Nephron (organoid): ENCODE results near the gene CHMP6.
A peak's percentile ranks its signal among the peaks of the same experiment; 100 is the strongest.

Source experiments
- H3K27ac Mint-ChIP-seq, 3 experiments: 2 replicates each; pipeline ENCODE4 v1.8.0; 2020; ENCODE audit warnings: mixed read lengths in 3 of 3, mild to moderate bottlenecking in 2 of 3, moderate library complexity in 1 of 3
- H3K27me3 Mint-ChIP-seq: 2 replicates; pipeline ENCODE4 v1.8.0; 2021; ENCODE audit warnings: low read depth, mild to moderate bottlenecking, moderate library complexity, mixed read lengths
- H3K36me3 Mint-ChIP-seq: 2 replicates; pipeline ENCODE4 v1.8.0; 2020; ENCODE audit warnings: low read depth, mixed read lengths
- H3K4me1 Mint-ChIP-seq: 2 replicates; pipeline ENCODE4 v1.8.0; 2020; ENCODE audit warnings: mixed read lengths
- H3K4me3 Mint-ChIP-seq, 3 experiments: 2 replicates each; pipeline ENCODE4 v1.8.0; 2020; ENCODE audit warnings: mild to moderate bottlenecking in 3 of 3, mixed read lengths in 3 of 3, moderate library complexity in 2 of 3
- H3K9me3 Mint-ChIP-seq: 2 replicates; pipeline ENCODE4 v1.8.0; 2020; ENCODE audit warnings: mixed read lengths
- CTCF ChIP-seq, 3 experiments: fragments of 200-600 bp; sonication (generic); IDR thresholded peaks; one replicate each; pipeline ENCODE4 v1.5.0; 2021; ENCODE audit warnings: antibody characterized with exemption in 3 of 3; ENCODE audit not compliant: unreplicated experiment in 3 of 3

Gene CHMP6

GRCh38 chr17:81040791-81041337 is 49.2 kb downstream of the CHMP6 start:
- peak in 2 of 3 experiments; percentile 27 to 30 for TF ChIP-seq CTCF (IDR thresholded peaks at IDR 0.05; ENCODE audit: unreplicated experiment in 3 of 3)
- peak overlapping the region; percentile 33 to 73 (median 56) for H3K27ac Mint-ChIP-seq
- H3K9me3 Mint-ChIP-seq: no peaks in the 10 kb centered on the region
- H3K4me1 Mint-ChIP-seq: peaks cover 65% of the 10 kb centered on the region
- H3K4me3 Mint-ChIP-seq: no peak overlapping the region
- H3K27me3 Mint-ChIP-seq: peaks cover 12% of the 10 kb centered on the region
- H3K36me3 Mint-ChIP-seq: no peaks in the 10 kb centered on the region

GRCh38 chr17:81042606-81043005 is 51.0 kb downstream of the CHMP6 start:
- Mint-ChIP-seq H3K27ac (peak overlapping the region in 2 of 3 experiments; percentile 55 to 61), H3K36me3 (no peaks in the 10 kb centered on the region), H3K9me3 (no peaks in the 10 kb centered on the region), H3K4me1 (peaks cover 52% of the 10 kb centered on the region), H3K27me3 (peaks cover 8% of the 10 kb centered on the region), H3K4me3 (no peak overlapping the region)
- TF ChIP-seq CTCF (IDR thresholded peaks at IDR 0.05; ENCODE audit: unreplicated experiment in 3 of 3): no peak

GRCh38 chr17:81043319-81043724 is 51.7 kb downstream of the CHMP6 start:
- no peak for TF ChIP-seq CTCF (IDR thresholded peaks at IDR 0.05; ENCODE audit: unreplicated experiment in 3 of 3)
- H3K4me3 Mint-ChIP-seq: peak overlapping the region in 1 of 3 experiments; percentile 35
- peak overlapping the region; percentile 42 to 96 (median 91) for H3K27ac Mint-ChIP-seq
- H3K4me1 Mint-ChIP-seq: peaks cover 46% of the 10 kb centered on the region
- no peaks in the 10 kb centered on the region for H3K36me3 Mint-ChIP-seq
- no peaks in the 10 kb centered on the region for H3K9me3 Mint-ChIP-seq
- H3K27me3 Mint-ChIP-seq: peaks cover 3% of the 10 kb centered on the region

- Mint-ChIP-seq H3K36me3 (no peaks in the 10 kb centered on the region), H3K4me1 (peaks cover 45% of the 10 kb centered on the region), H3K27ac (peak overlapping the region; percentile 55 to 96 (median 91)), H3K4me3 (peak overlapping the region in 2 of 3 experiments; percentile 7 to 35), H3K27me3 (peaks cover 6% of the 10 kb centered on the region), H3K9me3 (no peaks in the 10 kb centered on the region)
- no peak for TF ChIP-seq CTCF (IDR thresholded peaks at IDR 0.05; ENCODE audit: unreplicated experiment in 3 of 3)
These were observed 52.2 kb downstream of the CHMP6 start for GRCh38 chr17:81043725-81044427.

GRCh38 chr17:81044428-81044763 is 52.8 kb downstream of the CHMP6 start:
- H3K27ac Mint-ChIP-seq: peak overlapping the region; percentile 55 to 96 (median 91)
- H3K9me3 Mint-ChIP-seq: no peaks in the 10 kb centered on the region
- H3K4me3 Mint-ChIP-seq: peak overlapping the region; percentile 45 to 70 (median 62)
- H3K27me3 Mint-ChIP-seq: peaks cover 6% of the 10 kb centered on the region
- no peak for TF ChIP-seq CTCF (IDR thresholded peaks at IDR 0.05; ENCODE audit: unreplicated experiment in 3 of 3)
- H3K36me3 Mint-ChIP-seq: no peaks in the 10 kb centered on the region
- H3K4me1 Mint-ChIP-seq: peaks cover 46% of the 10 kb centered on the region
